GM18511 (cell line): Measurements from ENCODE around the gene GABBR2.

ENCODE experiments used
- ATAC-seq: cut with Tn5 transposase; IDR thresholded peaks from one replicate; pipeline ENCODE4 v1.9.1; 2021; ENCODE audit warnings: mild to moderate bottlenecking, moderate library complexity; ENCODE audit not compliant: unreplicated experiment

Gene GABBR2

GRCh38 chr9:98378794-98379193 is 329.9 kb downstream of the GABBR2 start:
- no peak for ATAC-seq

DNA sequence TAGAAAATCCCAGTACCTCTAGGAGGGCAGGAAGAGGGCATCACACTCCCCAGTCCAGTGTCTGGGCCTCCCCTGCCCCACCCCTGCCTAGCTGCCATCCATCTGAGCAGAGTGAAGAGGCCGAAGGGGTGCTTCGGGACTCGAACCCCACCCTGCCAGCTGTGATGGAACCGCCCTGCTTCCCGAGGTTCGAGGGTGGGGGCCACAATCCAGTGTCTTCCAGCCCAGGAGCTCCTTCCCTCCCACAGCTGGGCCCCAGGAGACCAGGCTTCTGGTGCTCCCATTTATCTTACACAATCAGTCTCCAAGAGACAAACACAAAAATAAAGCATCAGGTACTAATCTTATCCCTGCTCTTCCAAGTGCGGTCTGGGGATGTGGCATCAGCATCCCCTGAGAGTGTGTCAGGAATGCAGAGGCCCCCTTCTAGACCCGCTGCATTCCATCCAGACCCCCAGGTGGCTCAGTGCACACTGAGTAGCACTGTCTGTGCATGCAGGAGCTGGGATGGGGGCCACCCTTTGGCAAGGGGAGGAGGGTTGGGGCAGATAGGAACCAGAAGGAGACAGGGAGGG is 330.4 kb downstream of the GABBR2 start:
- ATAC-seq: no peak

GRCh38 chr9:98375138-98375726 is 333.5 kb downstream of the GABBR2 start:
- ATAC-seq: peak; percentile 46

DNA sequence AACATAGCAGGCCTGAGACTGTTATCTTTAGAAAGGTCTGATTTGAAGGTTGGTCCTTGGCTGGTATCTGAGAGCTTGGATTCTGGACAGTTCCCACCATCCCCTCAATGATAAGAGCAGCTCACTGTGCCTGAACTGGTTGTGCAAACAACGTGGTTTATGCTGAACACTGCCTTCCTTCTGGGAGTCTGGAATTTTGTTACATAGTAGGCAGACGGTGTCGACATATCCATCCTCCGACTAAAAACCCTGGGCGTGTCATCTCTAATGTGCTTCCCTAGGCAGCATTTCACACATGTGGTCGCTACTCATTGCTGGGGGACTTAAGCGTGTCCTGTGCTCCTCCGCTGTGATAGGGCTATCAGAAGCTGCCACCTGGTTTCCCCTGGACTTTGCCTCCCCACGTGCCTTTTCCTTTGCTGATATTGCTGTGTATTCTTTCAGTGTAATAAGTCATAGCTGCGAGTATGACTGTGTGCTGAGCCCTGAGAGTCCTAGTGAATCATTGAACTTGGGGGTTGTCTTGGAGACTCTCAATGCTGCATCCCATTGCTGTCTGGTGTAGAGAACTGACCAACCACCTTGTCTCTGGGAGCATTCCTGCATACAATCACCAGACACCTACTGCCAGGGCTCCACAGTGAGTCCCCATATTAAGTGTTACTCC is 334.2 kb downstream of the GABBR2 start:
- ATAC-seq: peak; percentile 26

DNA sequence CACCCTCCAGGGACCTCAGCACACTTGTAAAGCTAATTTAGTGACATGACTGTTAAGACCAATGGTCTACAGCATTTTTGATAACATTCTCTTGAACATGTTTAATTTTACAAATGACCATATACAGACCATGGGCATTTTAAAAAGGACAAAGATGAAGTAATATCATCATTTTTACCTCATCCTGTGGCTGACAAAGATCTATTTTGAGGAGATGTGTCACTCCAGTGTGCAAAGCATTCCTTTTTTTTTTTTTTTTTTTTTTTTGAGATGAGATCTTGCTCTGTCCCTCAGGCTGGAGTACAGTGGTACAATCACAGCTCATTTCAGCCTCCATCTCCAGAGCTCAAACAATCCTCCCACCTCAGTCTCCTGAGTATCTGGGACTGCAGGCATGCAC is 335.1 kb downstream of the GABBR2 start:
- no peak for ATAC-seq

- no peak for ATAC-seq
Observed at GRCh38 chr9:98372077-98372836, 336.5 kb downstream of the GABBR2 start.

GRCh38 chr9:98370976-98371315 is 337.8 kb downstream of the GABBR2 start:
- no peak for ATAC-seq

- no peak for ATAC-seq
Observed at GRCh38 chr9:98370300-98370975, 338.3 kb downstream of the GABBR2 start.

DNA sequence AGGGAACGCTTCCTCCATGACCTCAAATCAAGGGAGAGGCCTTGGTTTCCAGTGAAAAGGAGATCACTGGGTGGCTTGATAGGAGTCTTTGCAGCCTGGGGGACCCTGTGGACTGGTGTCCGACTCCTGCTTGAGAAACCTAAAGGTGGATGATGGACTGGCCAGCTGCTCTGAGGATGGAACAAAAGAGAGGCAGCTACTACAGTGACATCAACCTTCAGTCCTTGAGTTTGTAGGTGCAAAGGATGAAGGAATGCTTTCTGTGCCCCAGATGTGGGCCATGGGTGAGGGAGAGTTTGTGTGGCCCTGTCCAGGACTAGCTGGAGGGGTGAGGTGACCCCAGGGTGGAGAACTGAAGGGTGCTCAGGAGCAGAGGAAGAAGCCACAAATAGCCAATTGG is 338.8 kb downstream of the GABBR2 start:
- no peak for ATAC-seq

DNA sequence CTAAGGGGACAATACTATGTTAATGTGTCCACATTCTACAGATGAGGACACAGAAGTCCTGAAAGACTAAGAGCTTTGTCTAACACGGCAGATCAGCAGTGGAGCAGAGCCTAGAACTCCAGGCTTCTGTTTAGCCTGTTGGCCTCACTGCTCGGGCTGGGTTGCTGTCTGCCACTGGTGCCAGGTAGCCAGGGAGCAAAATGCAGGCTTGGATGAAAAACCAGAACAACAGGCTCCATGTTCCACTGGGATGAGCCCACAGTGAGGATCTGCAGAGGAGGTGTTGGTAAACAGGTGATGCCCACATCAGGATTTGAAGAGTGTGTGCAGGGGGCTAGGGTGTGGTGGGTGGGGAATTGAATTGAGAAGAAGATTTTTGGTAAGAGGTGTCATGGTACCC is 339.3 kb downstream of the GABBR2 start:
- ATAC-seq: no peak

- no peak for ATAC-seq
Observed at GRCh38 chr9:98369066-98369425, 339.7 kb downstream of the GABBR2 start.

DNA sequence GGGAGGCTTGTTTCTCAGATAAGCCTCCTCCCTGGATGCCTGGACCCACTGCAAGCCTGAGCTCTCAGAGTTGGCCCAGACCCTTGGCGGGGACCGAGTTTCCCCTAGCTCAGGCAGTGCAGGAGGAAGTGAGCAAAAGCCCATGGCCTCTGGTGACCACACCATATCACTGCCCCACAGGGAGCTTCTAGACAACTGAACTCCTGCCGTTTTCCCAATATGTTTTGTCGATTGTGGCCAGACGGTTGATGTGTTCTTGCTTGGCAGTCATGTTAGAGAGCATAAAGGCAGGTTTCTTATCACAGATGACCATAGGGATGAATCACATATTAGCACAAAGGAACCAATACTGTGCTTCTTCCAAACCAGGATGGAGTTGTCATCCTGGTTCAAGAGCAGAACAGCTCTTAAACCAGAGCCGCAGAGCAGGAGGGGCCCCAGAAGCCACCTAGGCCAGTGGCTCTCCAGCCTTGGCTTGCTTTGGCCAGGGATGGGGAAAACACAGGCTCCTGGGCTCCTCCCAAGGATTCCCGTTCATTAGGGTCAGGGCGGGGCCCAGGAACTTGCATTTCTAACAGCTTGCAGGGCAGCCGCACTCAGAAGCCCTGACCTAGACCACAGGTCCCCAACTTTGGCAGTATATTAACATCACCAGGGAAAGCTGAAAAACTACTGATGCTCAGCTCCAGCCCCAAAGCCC is 340.2 kb downstream of the GABBR2 start:
- ATAC-seq: no peak

GRCh38 chr9:98367923-98368322 is 340.8 kb downstream of the GABBR2 start:
- no peak for ATAC-seq

- ATAC-seq: no peak
Observed at GRCh38 chr9:98367371-98367900, 341.3 kb downstream of the GABBR2 start.

DNA sequence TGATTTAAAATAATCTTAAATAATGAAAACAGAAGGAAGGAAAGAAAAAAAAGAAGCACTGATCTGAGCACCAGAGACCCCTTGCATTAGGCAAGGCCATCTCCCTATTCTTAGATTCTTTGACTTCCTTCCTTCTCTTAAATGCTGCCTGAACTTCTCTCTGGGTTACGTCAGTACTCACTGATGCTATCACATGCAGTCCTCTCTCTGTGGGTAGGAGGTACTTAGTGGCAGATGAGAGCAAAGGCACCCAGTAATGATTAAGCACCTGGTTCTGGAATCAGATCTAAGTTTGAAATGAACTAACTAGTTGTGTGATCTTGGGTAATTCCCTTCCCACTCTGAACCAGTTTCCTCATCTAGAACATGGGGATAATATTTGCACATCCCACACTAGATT is 343.0 kb downstream of the GABBR2 start:
- ATAC-seq: no peak

GRCh38 chr9:98365227-98365669 is 343.5 kb downstream of the GABBR2 start:
- ATAC-seq: no peak

DNA sequence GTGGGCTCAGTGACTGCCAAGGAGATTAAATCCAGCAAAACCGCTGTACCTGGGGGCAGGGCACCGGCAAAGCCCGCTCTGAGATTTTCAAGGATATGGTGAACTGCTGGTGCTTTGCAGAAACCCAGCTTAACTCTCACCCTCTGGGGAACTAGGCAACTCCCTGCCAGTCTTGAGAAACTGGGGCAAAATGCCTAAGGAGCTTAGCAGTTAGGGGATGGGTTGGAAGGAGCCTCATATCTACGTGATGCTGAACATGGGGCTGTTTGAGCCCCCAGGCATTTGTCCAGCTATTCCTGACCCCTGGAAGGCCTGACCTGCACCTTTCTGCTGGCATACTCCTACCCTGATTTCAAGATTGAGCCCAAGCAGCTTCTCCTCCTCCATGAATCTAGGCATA is 344.6 kb downstream of the GABBR2 start:
- ATAC-seq: no peak

DNA sequence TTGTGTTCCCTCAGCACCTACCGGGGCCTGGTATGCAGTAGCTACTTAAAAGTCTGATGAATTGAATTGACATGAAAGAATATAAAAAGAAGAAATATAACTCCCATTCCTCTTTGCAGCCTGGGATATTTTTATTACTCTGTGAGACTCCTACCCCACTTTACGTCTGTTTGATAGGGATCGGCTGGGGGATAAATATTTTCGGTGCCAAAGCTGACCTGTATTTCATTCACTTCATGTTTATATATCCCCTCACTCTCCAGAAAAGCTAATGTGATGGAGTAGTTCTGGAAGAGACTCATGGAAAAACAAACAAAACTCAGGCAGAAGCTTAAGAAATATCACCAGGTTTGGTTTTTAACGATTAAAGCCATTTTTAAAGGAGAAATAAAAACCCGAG is 345.1 kb downstream of the GABBR2 start:
- no peak for ATAC-seq

DNA sequence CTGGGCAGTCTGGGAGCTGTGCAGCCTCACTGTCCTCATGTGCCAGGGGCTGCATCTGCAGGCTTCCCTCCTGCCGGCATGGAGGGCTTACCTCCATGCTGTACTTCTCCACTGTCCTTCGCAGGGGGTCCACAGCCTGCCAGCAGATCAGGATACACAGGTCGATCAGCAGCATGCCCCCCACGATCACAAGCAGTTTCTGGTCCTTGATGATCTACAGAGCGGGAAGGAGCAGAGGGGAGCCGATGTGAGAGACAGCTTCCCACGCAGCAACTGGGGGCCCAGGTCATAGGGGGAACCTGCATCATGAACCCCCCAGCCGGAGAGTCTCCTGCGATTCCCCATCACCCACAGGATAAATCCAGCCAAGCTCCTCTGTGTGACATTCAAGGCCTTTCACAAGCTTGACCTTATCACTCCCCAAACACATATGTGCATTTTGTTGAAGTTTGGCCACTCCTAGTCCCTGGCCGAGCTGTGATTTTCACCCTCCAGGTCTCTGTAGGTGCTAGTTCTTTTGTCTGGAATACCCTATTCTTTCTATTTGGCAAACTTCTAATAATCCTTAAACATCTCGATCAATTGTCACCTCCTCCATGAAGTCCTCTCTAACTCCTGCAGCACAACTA is 346.0 kb downstream of the GABBR2 start:
- ATAC-seq: no peak

- no peak for ATAC-seq
Observed at GRCh38 chr9:98361645-98362044, 347.1 kb downstream of the GABBR2 start.
